HCT116 (cell line): ENCODE measurements around the gene SMC1B. TPM values are rescaled to one million over a fixed set of nuclear protein-coding genes. Genes with fewer than 3 reads are reported as not detected.

Experiments
- ATAC-seq: fragments of 200-7000 bp; cut with Tn5 transposase; 2 replicates; pipeline ENCODE4 v1.9.1; 2020; ENCODE audit warnings: mild to moderate bottlenecking, moderate library complexity
- BruUV-seq: library from RNA; stranded (reverse); fragments of 400-500 nt; replicated peaks from 2 replicates; lab custom pipeline; 2021; lab: Mats Ljungman, UMichigan
- CTCF ChIA-PET: fragments of 300-600 bp; sonication (Branson Sonifier 250); formaldehyde crosslinking; loops from one replicate; lab custom pipeline; 2021; ENCODE audit warnings: antibody characterized with exemption; lab: Charles Lee
- POLR2A ChIA-PET: fragments of 300-600, 350-600 bp; sonication (Branson Sonifier 250); formaldehyde crosslinking; loops from one replicate; lab custom pipeline; 2021; ENCODE audit warnings: antibody characterized with exemption; lab: Charles Lee
- RAD21 ChIA-PET, 2 experiments: fragments of 300-600 bp; sonication (Branson Sonifier 250); formaldehyde crosslinking; loops; one replicate each; lab custom pipeline; 2023; ENCODE audit warnings: low total read pairs in 2 of 2; ENCODE audit not compliant: uncharacterized antibody in 2 of 2, unreplicated experiment in 2 of 2, low non-redundant PET in 1 of 2; lab: Charles Lee
- DNase-seq: peaks from one replicate; pipeline ENCODE4 v3.0.0-alpha.2; 2010; ENCODE audit warnings: low read depth, low spot score
- H2AFZ ChIP-seq: fragments of 200-600 bp; shearing (Covaris generic), sonication (generic); 2 replicates; pipeline ENCODE4 v1.6.1; 2017; ENCODE audit warnings: low read depth, mixed run types, mixed read lengths, antibody characterized with exemption, low read length; ENCODE audit not compliant: poor library complexity, severe bottlenecking
- H3K27ac ChIP-seq: 2 replicates; pipeline ENCODE4 v1.5.1; 2012; ENCODE audit warnings: low read depth, low read length
- H3K27me3 ChIP-seq: fragments of 200-600 bp; sonication (generic); 2 replicates; pipeline ENCODE4 v1.6.1; 2016; ENCODE audit warnings: mixed run types, low read length, mixed read lengths; ENCODE audit not compliant: insufficient read depth
- H3K36me3 ChIP-seq, 2 experiments: fragments of 200-500 bp in 1 of 2; fragments of 200-600 bp in 1 of 2; sonication (Bioruptor generic) in 1 of 2; sonication (generic) in 1 of 2; 2 replicates each; pipeline versions ENCODE4 v1.5.1 to v1.6.1; 2014 to 2016; ENCODE audit warnings: low read length in 2 of 2, inconsistent platforms in 1 of 2, mixed read lengths in 1 of 2, mixed run types in 1 of 2; ENCODE audit not compliant: insufficient read depth in 2 of 2, control insufficient read depth in 1 of 2
- H3K4me1 ChIP-seq, 2 experiments: fragments of 200-600 bp in 1 of 2; sonication (generic) in 1 of 2; 2 replicates each; pipeline versions ENCODE4 v1.5.1 to v1.6.1; 2012 to 2017; ENCODE audit warnings: low read length in 2 of 2, inconsistent platforms in 1 of 2, mild to moderate bottlenecking in 1 of 2, mixed read lengths in 1 of 2, mixed run types in 1 of 2, moderate library complexity in 1 of 2; ENCODE audit not compliant: insufficient read depth in 2 of 2, control insufficient read depth in 1 of 2
- H3K4me2 ChIP-seq: fragments of 200-600 bp; sonication (generic); 2 replicates; pipeline ENCODE4 v1.6.1; 2017; ENCODE audit warnings: mixed run types, low read length, mixed read lengths
- H3K4me3 ChIP-seq, 2 experiments: fragments of 200-600 bp in 1 of 2; sonication (generic) in 1 of 2; replicated peaks in 1 of 2; 2 replicates each; pipeline ENCODE4 v1.5.1; 2011 to 2016; ENCODE audit warnings: low read length in 2 of 2, control low read depth in 1 of 2, low read depth in 1 of 2, mild to moderate bottlenecking in 1 of 2, mixed read lengths in 1 of 2, mixed run types in 1 of 2
- H3K79me2 ChIP-seq: fragments of 200-600 bp; sonication (generic); 2 replicates; pipeline ENCODE4 v1.6.1; 2017; ENCODE audit warnings: mild to moderate bottlenecking, mixed run types, low read length, moderate library complexity, mixed read lengths; ENCODE audit not compliant: insufficient read depth
- H3K9ac ChIP-seq: fragments of 200-600 bp; sonication (generic); 2 replicates; pipeline ENCODE4 v1.6.1; 2016; ENCODE audit warnings: low read length, mixed read lengths
- H3K9me2 ChIP-seq: fragments of 200-600 bp; sonication (generic), shearing (Covaris generic); 2 replicates; pipeline ENCODE4 v1.6.1; 2017; ENCODE audit warnings: mixed run types, mild to moderate bottlenecking, moderate library complexity; ENCODE audit not compliant: insufficient read depth
- H3K9me3 ChIP-seq, 2 experiments: fragments of 200-500 bp in 1 of 2; fragments of 200-600 bp in 1 of 2; sonication (Bioruptor generic) in 1 of 2; sonication (generic) in 1 of 2; 2 replicates each; pipeline ENCODE4 v1.6.1; 2014 to 2017; ENCODE audit warnings: low read length in 2 of 2, mixed read lengths in 2 of 2, inconsistent platforms in 1 of 2, low read depth in 1 of 2, mild to moderate bottlenecking in 1 of 2, mixed run types in 1 of 2, moderate library complexity in 1 of 2; ENCODE audit not compliant: control insufficient read depth in 1 of 2, insufficient read depth in 1 of 2
- H4K20me1 ChIP-seq: fragments of 200-600 bp; sonication (generic), shearing (Covaris generic); 2 replicates; pipeline ENCODE4 v1.6.1; 2017; ENCODE audit warnings: mixed run types, mild to moderate bottlenecking, moderate library complexity; ENCODE audit not compliant: insufficient read depth
- ATF3 ChIP-seq: IDR thresholded peaks from 2 replicates; pipeline ENCODE4 v1.6.1; 2012
- CTCF ChIP-seq, 3 experiments: fragments of 200-600 bp in 1 of 3; sonication (generic) in 1 of 3; IDR thresholded peaks in 2 of 3; conservative IDR thresholded peaks in 1 of 3; 2 replicates each; pipeline ENCODE4 v1.5.1; 2012 to 2017; ENCODE audit warnings: low read depth in 2 of 3, low read length in 2 of 3, antibody characterized with exemption in 1 of 3, borderline replicate concordance in 1 of 3, control low read depth in 1 of 3, mild to moderate bottlenecking in 1 of 3, mixed read lengths in 1 of 3, mixed run types in 1 of 3, moderate library complexity in 1 of 3; ENCODE audit not compliant: insufficient read depth in 1 of 3
- EZH2 ChIP-seq: fragments of 200-600 bp; sonication (generic); IDR thresholded peaks from 2 replicates; pipeline ENCODE4 v1.6.1; 2017; ENCODE audit warnings: antibody characterized with exemption, mixed run types
- FOSL1 ChIP-seq: IDR thresholded peaks from 2 replicates; pipeline ENCODE4 v1.6.1; 2012; ENCODE audit warnings: low read depth
- POLR2A ChIP-seq: IDR thresholded peaks from 2 replicates; pipeline ENCODE4 v1.7.0; 2011; ENCODE audit warnings: borderline replicate concordance; ENCODE audit not compliant: insufficient read depth, insufficient read length; ENCODE audit errors: extremely low read depth
- SP1 ChIP-seq: IDR thresholded peaks from 2 replicates; pipeline ENCODE4 v1.6.1; 2012; ENCODE audit warnings: low read depth
- SRF ChIP-seq: IDR thresholded peaks from 2 replicates; pipeline ENCODE4 v1.6.1; 2012; ENCODE audit warnings: low read depth
- YY1 ChIP-seq: IDR thresholded peaks from 2 replicates; pipeline ENCODE4 v1.6.1; 2011; ENCODE audit warnings: low read length, low read depth, moderate library complexity, mild to moderate bottlenecking; ENCODE audit not compliant: insufficient replicate concordance; ENCODE audit errors: extremely low read depth
- ZBTB33 ChIP-seq: IDR thresholded peaks from 2 replicates; pipeline ENCODE4 v1.6.1; 2011; ENCODE audit warnings: mild to moderate bottlenecking, low read length, moderate library complexity; ENCODE audit not compliant: insufficient replicate concordance; ENCODE audit errors: extremely low read depth
- intact Hi-C: fragments of 100-400 bp; cut with micrococcal nuclease; formaldehyde crosslinking; loops from 2 replicates; pipeline ENCODE4 v1.10.0; 2022
- total RNA-seq: library from RNA; stranded (reverse); gene quantifications from one replicate; pipeline ENCODE4 v1.2.1, GENCODE V29; 2021; ENCODE audit not compliant: unreplicated experiment

SMC1B gene
- total RNA-seq, 1 experiment from 2014 or later: not detected

- no peaks in the 10 kb centered on the region for H3K79me2 ChIP-seq
- no peak overlapping the region for H3K9ac ChIP-seq
- ATAC-seq (no peak), DNase-seq (no peak)
- POLR2A ChIA-PET: no interaction called here
- no peaks in the 10 kb centered on the region for H3K9me3 ChIP-seq
- RAD21 ChIA-PET: no interaction called here
- H3K4me3 ChIP-seq: no peak overlapping the region
- BruUV-seq: no TSS peak
- peaks cover 0 to under 1% of the 10 kb centered on the region in 2 experiments; a peak in 2 of 4 replicates for H3K4me1 ChIP-seq
- no peak for TF ChIP-seq YY1
- no peak for TF ChIP-seq FOSL1
- TF ChIP-seq SP1: no peak
- no peak for TF ChIP-seq ATF3
- TF ChIP-seq EZH2: no peak
- TF ChIP-seq CTCF (IDR thresholded peaks at IDR 0.05 in 2 of 3, conservative IDR thresholded peaks at IDR 0.05 in 1 of 3; ENCODE audit: borderline replicate concordance in 1 of 3, insufficient read depth in 1 of 3, low read depth in 2 of 3, low read length in 2 of 3): no peak
- TF ChIP-seq POLR2A: no peak
- TF ChIP-seq ZBTB33: no peak
- no peak for TF ChIP-seq SRF
- CTCF ChIA-PET: no interaction called here
- H3K36me3 ChIP-seq: 0 out of 4 replicates have a peak, but pooled peaks cover 0 to 2% of the 10 kb centered on the region in 2 experiments
- no peaks in the 10 kb centered on the region for H3K9me2 ChIP-seq
- no peaks in the 10 kb centered on the region for H3K27me3 ChIP-seq
- H3K4me2 ChIP-seq: no peak overlapping the region
- no peak overlapping the region for H2AFZ ChIP-seq
- H3K27ac ChIP-seq: no peak overlapping the region
- no peaks in the 10 kb centered on the region for H4K20me1 ChIP-seq
- intact Hi-C loops: no loop called here
Observed at GRCh38 chr22:45429981-45430775, 16.8 kb upstream of the SMC1B start.
